K562 (cell line): ENCODE data around the gene PPP1R14B. TPM values are rescaled to one million over a fixed set of nuclear protein-coding genes. Genes with fewer than 3 reads are reported as not detected.

Experiments
- ATAC-seq: fragments of 200-7000 bp; cut with Tn5 transposase; 3 replicates; pipeline ENCODE4 v1.9.1; 2020; ENCODE audit warnings: moderate library complexity
- BruUV-seq: library from RNA; stranded (reverse); fragments of 400-500 nt; replicated peaks from 2 replicates; lab custom pipeline; 2021; lab: Mats Ljungman, UMichigan
- CTCF ChIA-PET: fragments of 300-600 bp; formaldehyde crosslinking; extraction: SDS; loops from one replicate; lab custom pipeline; 2021; ENCODE audit warnings: low intra/inter-chr PET ratio; lab: Yijun Ruan, JAX
- POLR2A ChIA-PET: fragments of 300-600, 350-650 bp; sonication (Branson Sonifier 250); formaldehyde crosslinking; extraction: SDS; loops from one replicate; lab custom pipeline; 2021; ENCODE audit warnings: antibody characterized with exemption, inconsistent platforms; lab: Yijun Ruan, JAX
- DNase-seq, 4 experiments: peaks; one replicate each; pipeline versions ENCODE4 v3.0.0 to v3.0.0-alpha.2; 2011 to 2018; ENCODE audit warnings: low spot score in 3 of 4, mixed read lengths in 3 of 4; ENCODE audit errors: extremely low read depth in 1 of 4
- FAIRE-seq: peaks from 2 replicates; lab custom pipeline; 2011; peaks lifted over from hg19 to GRCh38; lab: Jason Lieb, UNC
- H2AFZ ChIP-seq: 2 replicates; pipeline ENCODE4 v1.6.0; 2011; ENCODE audit warnings: low read depth, low read length, control low read depth, inconsistent platforms
- H3K27ac ChIP-seq: fragments of 200-600 bp; 3 replicates; pipeline ENCODE4 v1.8.0; 2011; ENCODE audit warnings: low read depth, mild to moderate bottlenecking, control low read depth, inconsistent platforms, low read length, moderate library complexity, mixed read lengths; ENCODE audit errors: extremely low read depth
- H3K27me3 ChIP-seq, 2 experiments: fragments of 300-600 bp in 1 of 2; 2 replicates in 1 of 2; 3 replicates in 1 of 2; pipeline versions ENCODE4 v1.6.0 to v1.8.0; 2011; ENCODE audit warnings: inconsistent platforms in 2 of 2, low read length in 2 of 2, mild to moderate bottlenecking in 1 of 2, mixed read lengths in 1 of 2, moderate library complexity in 1 of 2; ENCODE audit not compliant: control insufficient read depth in 2 of 2, insufficient read depth in 2 of 2
- H3K36me3 ChIP-seq: fragments of 300-600 bp; 3 replicates; pipeline ENCODE4 v1.8.0; 2011; ENCODE audit warnings: mild to moderate bottlenecking, low read length, inconsistent platforms; ENCODE audit not compliant: control insufficient read depth, insufficient read depth
- H3K4me1 ChIP-seq, 2 experiments: fragments of 200-600 bp in 1 of 2; replicated peaks in 1 of 2; 2 replicates in 1 of 2; 3 replicates in 1 of 2; pipeline versions ENCODE4 v1.5.1 to v1.8.0; 2011; ENCODE audit warnings: inconsistent platforms in 2 of 2, low read length in 2 of 2, mild to moderate bottlenecking in 1 of 2, mixed read lengths in 1 of 2, moderate library complexity in 1 of 2; ENCODE audit not compliant: control insufficient read depth in 2 of 2, insufficient read depth in 2 of 2
- H3K4me2 ChIP-seq: 2 replicates; pipeline ENCODE4 v1.6.1; 2011; ENCODE audit warnings: low read length, control low read depth, inconsistent platforms, mixed read lengths; ENCODE audit not compliant: insufficient read depth
- H3K4me3 ChIP-seq: fragments of 200-600 bp; sonication (generic), shearing (Covaris generic); 2 replicates; pipeline ENCODE4 v1.5.1; 2016; ENCODE audit warnings: control low read depth, inconsistent platforms
- H3K79me2 ChIP-seq: fragments of 200-600 bp; 3 replicates; pipeline ENCODE4 v1.8.0; 2011; ENCODE audit warnings: low read length, inconsistent platforms; ENCODE audit not compliant: control insufficient read depth, insufficient read depth
- H3K9ac ChIP-seq, 2 experiments: 2 replicates each; pipeline versions ENCODE4 v1.6.0 to v1.6.1; 2011; ENCODE audit warnings: low read depth in 2 of 2, low read length in 2 of 2, control low read depth in 1 of 2, inconsistent platforms in 1 of 2, mild to moderate bottlenecking in 1 of 2, mixed read lengths in 1 of 2; ENCODE audit not compliant: insufficient read depth in 1 of 2
- H3K9me1 ChIP-seq: one replicate; pipeline ENCODE4 v1.6.0; 2011; ENCODE audit warnings: inconsistent platforms, mild to moderate bottlenecking, low read length, moderate library complexity; ENCODE audit not compliant: control insufficient read depth, insufficient read depth
- H3K9me3 ChIP-seq: replicated peaks from 2 replicates; pipeline ENCODE4 v1.5.1; 2011; ENCODE audit warnings: low read depth, low read length, inconsistent platforms; ENCODE audit not compliant: control insufficient read depth, insufficient read depth
- H4K20me1 ChIP-seq: replicated peaks from 2 replicates; pipeline ENCODE4 v1.6.1; 2011; ENCODE audit warnings: low read length, inconsistent platforms, mixed read lengths; ENCODE audit not compliant: control insufficient read depth, insufficient read depth
- ATF7 ChIP-seq: fragments of 450-650 bp; IDR thresholded peaks from 2 replicates; pipeline ENCODE4 v1.7.1; 2014; ENCODE audit warnings: mild to moderate bottlenecking, moderate library complexity
- RFX1 ChIP-seq: fragments of 450-650 bp; IDR thresholded peaks from 2 replicates; pipeline ENCODE4 v1.6.1; 2016; ENCODE audit warnings: mild to moderate bottlenecking, moderate library complexity
- TOE1 ChIP-seq, 2 experiments: fragments of 450-650 bp in 1 of 2; sonication (generic) in 1 of 2; formaldehyde crosslinking in 1 of 2; IDR thresholded peaks; 2 replicates each; pipeline versions ENCODE4 v1.7.1 to v1.8.0; 2016 to 2022; ENCODE audit warnings: borderline replicate concordance in 2 of 2, mild to moderate bottlenecking in 2 of 2, antibody characterized with exemption in 1 of 2, inconsistent platforms in 1 of 2, low read depth in 1 of 2, missing genetic modification reagents in 1 of 2, moderate library complexity in 1 of 2
- ZKSCAN3 ChIP-seq: fragments of 250-450 bp; sonication (Bioruptor Pico); IDR thresholded peaks from 2 replicates; pipeline ENCODE4 v1.4.0; 2020
- ZNF347 ChIP-seq: fragments of 450-650 bp; formaldehyde crosslinking; IDR thresholded peaks from 2 replicates; pipeline ENCODE4 v1.4.0; 2020; ENCODE audit warnings: low read depth, mild to moderate bottlenecking, moderate library complexity
- ZNF384 ChIP-seq: IDR thresholded peaks from 2 replicates; pipeline ENCODE4 v1.6.1; 2012; ENCODE audit warnings: low read depth, low read length, improper control_type of control experiment
- WGBS: fragments of 100-300 bp; shearing (Covaris generic); methylation state at CpG from one replicate; pipeline ENCODE4 v1.1.6; 2016; ENCODE audit warnings: low coverage, mixed read lengths; ENCODE audit not compliant: insufficient coverage; ENCODE audit errors: missing lambda C conversion rate; 5-methylcytosine and 5-hydroxymethylcytosine counted together
- in situ Hi-C: fragments of 300-500 bp; cut with MboI; formaldehyde crosslinking; loops from 4 replicates; pipeline ENCODE4 v1.15.0; 2018; ENCODE audit warnings: inconsistent platforms, mixed read lengths
- intact Hi-C: fragments of 100-400 bp; cut with micrococcal nuclease; formaldehyde crosslinking; loops from 2 replicates; pipeline ENCODE4 v1.14.2; 2022
- polyA plus RNA-seq, 8 experiments: library from polyadenylated mRNA; depleted of rRNA in 4 of 8; stranded (reverse) in 5 of 8; unstranded in 3 of 8; fragments of >200 nt; fragmentation: Nextera tagmentation in 2 of 8; fragmentation: Illumina TruSeq in 1 of 8; extraction: Ambion mirVana in 2 of 8; extraction: Trizol in 1 of 8; gene quantifications; 2 replicates each; pipeline versions ENCODE4 v1.2.1 to v1.2.3, GENCODE V29; 2011 to 2014; ENCODE audit warnings: inconsistent platforms in 1 of 8, missing spikeins in 1 of 8
- total RNA-seq, 7 experiments: library from RNA; depleted of rRNA in 6 of 7; stranded (reverse); fragments of >200 nt in 6 of 7; fragmentation: Illumina TruSeq in 2 of 7; extraction: Trizol in 2 of 7; gene quantifications; 2 replicates each; pipeline versions ENCODE4 v1.2.1 to v1.2.3, GENCODE V29; 2011 to 2021; ENCODE audit warnings: low replicate concordance in 1 of 7
- TF ChIP-seq, protein P1 (sequence below): fragments of 450-650 bp; IDR thresholded peaks from 2 replicates; pipeline ENCODE4 v1.6.1; 2018; ENCODE audit warnings: mild to moderate bottlenecking, low read depth; ENCODE audit not compliant: partially characterized antibody

Gene PPP1R14B
- total and polyA plus RNA-seq, 9 of the 15 experiments (the other 6 are each of a cell fraction or from before 2014, with no cell fraction given), result 7.7 to 566 (median 212) TPM

GRCh38 chr11:64275841-64276240 is 29.1 kb upstream of the PPP1R14B start (continued):
- TF ChIP-seq ATF7 (no peak), ZNF347 (no peak), ZNF384 (no peak), TOE1 (IDR thresholded peaks at IDR 0.05; ENCODE audit: borderline replicate concordance) (no peak), TOE1 (CRISPR knock-in tag; IDR thresholded peaks at IDR 0.05; ENCODE audit: borderline replicate concordance, low read depth) (no peak)
- TF ChIP-seq, protein P1, sequence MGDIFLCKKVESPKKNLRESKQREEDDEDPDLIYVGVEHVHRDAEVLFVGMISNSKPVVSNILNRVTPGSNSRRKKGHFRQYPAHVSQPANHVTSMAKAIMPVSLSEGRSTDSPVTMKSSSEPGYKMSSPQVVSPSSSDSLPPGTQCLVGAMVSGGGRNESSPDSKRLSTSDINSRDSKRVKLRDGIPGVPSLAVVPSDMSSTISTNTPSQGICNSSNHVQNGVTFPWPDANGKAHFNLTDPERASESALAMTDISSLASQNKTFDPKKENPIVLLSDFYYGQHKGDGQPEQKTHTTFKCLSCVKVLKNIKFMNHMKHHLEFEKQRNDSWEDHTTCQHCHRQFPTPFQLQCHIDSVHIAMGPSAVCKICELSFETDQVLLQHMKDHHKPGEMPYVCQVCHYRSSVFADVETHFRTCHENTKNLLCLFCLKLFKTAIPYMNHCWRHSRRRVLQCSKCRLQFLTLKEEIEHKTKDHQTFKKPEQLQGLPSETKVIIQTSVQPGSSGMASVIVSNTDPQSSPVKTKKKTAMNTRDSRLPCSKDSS, result no peak
- TF ChIP-seq, all 486 proteins: peak for 0

DNA sequence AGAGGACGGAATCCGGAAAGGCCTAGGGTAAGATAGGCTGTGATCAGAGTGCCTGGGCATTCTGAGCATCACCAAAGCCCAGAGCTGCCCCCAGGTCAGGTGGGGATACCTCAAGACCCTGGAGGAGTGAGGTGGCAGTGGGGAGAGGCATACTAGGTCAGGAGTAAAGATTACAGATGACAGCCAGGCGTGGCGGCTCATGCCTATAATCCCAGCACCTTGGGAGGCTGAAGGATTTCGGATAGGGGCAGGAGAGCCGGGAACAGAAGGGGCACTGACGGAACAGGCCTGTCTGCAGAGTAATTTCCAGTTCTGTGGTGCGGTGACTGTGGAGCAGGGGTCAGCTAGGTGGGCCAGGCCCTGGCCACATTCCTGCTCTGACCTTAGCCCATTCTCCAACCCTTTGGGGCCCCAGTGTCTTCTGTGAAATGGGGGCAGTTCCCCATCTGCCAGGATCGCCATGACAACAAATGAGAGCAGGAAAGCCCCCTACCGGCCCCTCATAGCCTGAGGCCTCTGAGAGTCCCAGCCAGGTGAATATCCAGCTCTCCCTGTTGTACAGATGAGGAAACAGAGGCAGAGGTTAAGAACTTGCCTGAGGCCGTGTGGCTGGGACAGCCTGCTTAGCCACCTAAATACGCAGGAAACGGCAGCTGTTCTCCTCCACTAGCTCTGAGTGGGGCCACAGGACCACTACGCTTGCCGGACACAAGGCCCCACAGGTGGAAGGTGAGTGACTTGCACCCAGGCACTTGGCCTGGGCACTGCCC is 28.5 kb upstream of the PPP1R14B start:
- 96% methylated on average over 14 of the region's 15 CpGs for WGBS

More for the DNA sequence above, 28.5 kb upstream of the PPP1R14B start:
- Histone ChIP-seq H3K79me2 (peaks cover 35% of the 10 kb centered on the region), H3K9ac (peak overlapping the region in 1 of 2 experiments; percentile 81; a peak in 2 of 4 replicates), H3K27me3 (no peaks in the 10 kb centered on the region), H3K27ac (no peak overlapping the region; the same call in 2 of the 3 replicates), H3K9me3 (no peaks in the 10 kb centered on the region), H3K4me1 (peaks cover 17 to 43% of the 10 kb centered on the region in 2 experiments), H2AFZ (no peak overlapping the region), H3K9me1 (no peaks in the 10 kb centered on the region), H4K20me1 (no peaks in the 10 kb centered on the region), H3K4me2 (no peak overlapping the region), H3K36me3 (peaks cover 31% of the 10 kb centered on the region; the same call in 2 of the 3 replicates), H3K4me3 (no peak overlapping the region)
- FAIRE-seq (no peak), DNase-seq (no peak), ATAC-seq (no peak)
- ChIA-PET CTCF (no interaction called here), POLR2A (no interaction called here)
- no TSS peak for BruUV-seq
- TF ChIP-seq ZKSCAN3 (CRISPR knock-in tag), result no peak
- TF ChIP-seq RFX1, result peak; percentile 53; the same call in 1 of the 2 replicates
- intact Hi-C loops, result no loop called here
- in situ Hi-C loops, result no loop called here
